GM18909 (cell line): ENCODE data around the gene GSTA1.
A peak's percentile ranks its signal among the peaks of the same experiment; 100 is the strongest.
"Not testable (repeated sequence)": the region's sequence is repeated elsewhere in the genome, so short reads cannot be mapped to it uniquely, and the experiment has no call there.

Experiments used
- ATAC-seq: cut with Tn5 transposase; IDR thresholded peaks from one replicate; pipeline ENCODE4 v1.9.1; 2021; ENCODE audit warnings: mild to moderate bottlenecking; ENCODE audit not compliant: unreplicated experiment, poor library complexity

Gene GSTA1

GRCh38 chr6:52803668-52804255, at the start of gene GSTA1:
Gene GSTA1 (minus strand): TSS chr6:52803816. CDS start chr6:52799267, 4,549 bp downstream.
- not testable (repeated sequence) for ATAC-seq

- no peak for ATAC-seq
Observed at GRCh38 chr6:52849137-52849536, 45.5 kb upstream of the GSTA1 start.

GRCh38 chr6:52846002-52846401, 42.4 kb upstream of the GSTA1 start:
- no peak for ATAC-seq

- no peak for ATAC-seq
Observed at GRCh38 chr6:52843605-52844004, 40.0 kb upstream of the GSTA1 start.

- no peak for ATAC-seq
Observed at GRCh38 chr6:52840763-52841585, 37.4 kb upstream of the GSTA1 start, which contains the start of gene GSTA5. Gene GSTA5 (minus strand): TSS chr6:52840813.

- ATAC-seq, result peak; percentile 73
Observed at GRCh38 chr6:52839124-52840055, 35.8 kb upstream of the GSTA1 start.

GRCh38 chr6:52834481-52834880, 30.9 kb upstream of the GSTA1 start:
- no peak for ATAC-seq

GRCh38 chr6:52830869-52831268, 27.3 kb upstream of the GSTA1 start:
- not testable (repeated sequence) for ATAC-seq

GRCh38 chr6:52829046-52829817, 25.6 kb upstream of the GSTA1 start:
- ATAC-seq, result no peak

- not testable (repeated sequence) for ATAC-seq
Observed at GRCh38 chr6:52828621-52829020, 25.0 kb upstream of the GSTA1 start.

GRCh38 chr6:52827073-52827783, 23.6 kb upstream of the GSTA1 start:
- not testable (repeated sequence) for ATAC-seq

GRCh38 chr6:52826513-52826912, 22.9 kb upstream of the GSTA1 start:
- ATAC-seq, result no peak

- not testable (repeated sequence) for ATAC-seq
Observed at GRCh38 chr6:52825900-52826459, 22.4 kb upstream of the GSTA1 start.

- not testable (repeated sequence) for ATAC-seq
Observed at GRCh38 chr6:52825270-52825793, 21.7 kb upstream of the GSTA1 start.

- no peak for ATAC-seq
Observed at GRCh38 chr6:52821842-52822241, 18.2 kb upstream of the GSTA1 start.

GRCh38 chr6:52820198-52820597, 16.6 kb upstream of the GSTA1 start:
- no peak for ATAC-seq

GRCh38 chr6:52815167-52816092, 11.8 kb upstream of the GSTA1 start:
- ATAC-seq, result peak; percentile 81

- ATAC-seq, result not testable (repeated sequence)
Observed at GRCh38 chr6:52814545-52814944, 10.9 kb upstream of the GSTA1 start.
